Endothelial cell of umbilical vein (primary cell): ENCODE results near the gene F5. TPM values are rescaled to one million over a fixed set of nuclear protein-coding genes. Genes with fewer than 3 reads are reported as not detected.

Experiments
- BruUV-seq: library from RNA; stranded (reverse); fragments of 400-500 nt; replicated peaks from 2 replicates; lab custom pipeline; 2021; lab: Mats Ljungman, UMichigan
- CTCF ChIA-PET: fragments of 300-600, 350-600 bp; sonication (Branson Sonifier 250); formaldehyde crosslinking; loops from one replicate; lab custom pipeline; 2021; ENCODE audit warnings: antibody characterized with exemption, inconsistent platforms; lab: Charles Lee
- POLR2A ChIA-PET: fragments of 300-600, 350-600 bp; sonication (Branson Sonifier 250); formaldehyde crosslinking; loops from one replicate; lab custom pipeline; 2021; ENCODE audit warnings: antibody characterized with exemption, inconsistent platforms; lab: Charles Lee
- DNase-seq: peaks from one replicate; pipeline ENCODE4 v3.0.0-alpha.2; 2011; ENCODE audit warnings: low read depth, low spot score
- FAIRE-seq: peaks from 2 replicates; lab custom pipeline; 2011; peaks lifted over from hg19 to GRCh38; lab: Jason Lieb, UNC
- H2AFZ ChIP-seq: 2 replicates; pipeline ENCODE4 v1.6.0; 2012; ENCODE audit warnings: low read depth, low read length, control low read depth, inconsistent platforms
- H3K27ac ChIP-seq: 2 replicates; pipeline ENCODE4 v1.5.1; 2011; ENCODE audit warnings: low read depth, mild to moderate bottlenecking, control low read depth, low read length, moderate library complexity; ENCODE audit not compliant: insufficient read depth
- H3K27me3 ChIP-seq, 2 experiments: 2 replicates each; pipeline versions ENCODE4 v1.6.0 to v1.6.1; 2011; ENCODE audit warnings: low read length in 2 of 2, mixed read lengths in 1 of 2; ENCODE audit not compliant: control insufficient read depth in 2 of 2, insufficient read depth in 2 of 2
- H3K36me3 ChIP-seq, 2 experiments: 2 replicates in 1 of 2; 3 replicates in 1 of 2; pipeline ENCODE4 v1.5.1; 2011; ENCODE audit warnings: low read length in 2 of 2, mild to moderate bottlenecking in 1 of 2, moderate library complexity in 1 of 2; ENCODE audit not compliant: control insufficient read depth in 2 of 2, insufficient read depth in 2 of 2; ENCODE audit errors: extremely low read depth in 1 of 2
- H3K4me1 ChIP-seq: 3 replicates; pipeline ENCODE4 v1.5.1; 2011; ENCODE audit warnings: mild to moderate bottlenecking, low read length; ENCODE audit not compliant: control insufficient read depth, insufficient read depth; ENCODE audit errors: extremely low read depth
- H3K4me2 ChIP-seq: 2 replicates; pipeline ENCODE4 v1.6.1; 2011; ENCODE audit warnings: low read length, control low read depth, mixed read lengths; ENCODE audit not compliant: insufficient read depth
- H3K4me3 ChIP-seq, 3 experiments: fragments of 200-600 bp in 1 of 3; sonication (generic), shearing (Covaris generic) in 1 of 3; replicated peaks in 1 of 3; 2 replicates each; pipeline ENCODE4 v1.5.1; 2011 to 2016; ENCODE audit warnings: control low read depth in 3 of 3, low read length in 3 of 3, mild to moderate bottlenecking in 2 of 3, inconsistent platforms in 1 of 3, low read depth in 1 of 3, moderate library complexity in 1 of 3; ENCODE audit not compliant: insufficient read depth in 1 of 3
- H3K79me2 ChIP-seq: 2 replicates; pipeline ENCODE4 v1.6.0; 2012; ENCODE audit warnings: low read length, inconsistent platforms; ENCODE audit not compliant: control insufficient read depth, insufficient read depth
- H3K9ac ChIP-seq: replicated peaks from 2 replicates; pipeline ENCODE3; 2011; ENCODE audit warnings: low read length, control low read depth; ENCODE audit not compliant: insufficient read depth; ENCODE audit errors: extremely low read depth
- H3K9me1 ChIP-seq: replicated peaks from 3 replicates; pipeline ENCODE4 v1.6.0; 2011; ENCODE audit warnings: mild to moderate bottlenecking, low read length; ENCODE audit not compliant: control insufficient read depth, insufficient read depth; ENCODE audit errors: extremely low read depth
- H3K9me3 ChIP-seq: replicated peaks from 2 replicates; pipeline ENCODE4 v1.5.1; 2012; ENCODE audit warnings: low read length, inconsistent platforms; ENCODE audit not compliant: control insufficient read depth, insufficient read depth
- H4K20me1 ChIP-seq: replicated peaks from 2 replicates; pipeline ENCODE3; 2011; ENCODE audit warnings: mild to moderate bottlenecking, low read length; ENCODE audit not compliant: control insufficient read depth, insufficient read depth; ENCODE audit errors: extremely low read depth
- CTCF ChIP-seq, 2 donors: IDR thresholded peaks; 1 replicate in 1 of 2; 2 replicates in 1 of 2; pipeline ENCODE4 v1.5.1; 2011; ENCODE audit warnings: low read length in 2 of 2, mild to moderate bottlenecking in 2 of 2, moderate library complexity in 2 of 2, control low read depth in 1 of 2, inconsistent platforms in 1 of 2, low read depth in 1 of 2; ENCODE audit not compliant: insufficient read depth in 1 of 2; ENCODE audit errors: extremely low read depth in 1 of 2
- EZH2 ChIP-seq: IDR thresholded peaks from 2 replicates; pipeline ENCODE4 v1.6.1; 2012; ENCODE audit warnings: borderline replicate concordance, low read depth, mild to moderate bottlenecking, moderate library complexity, low read length, inconsistent platforms; ENCODE audit not compliant: severe bottlenecking
- FOS ChIP-seq: IDR thresholded peaks from 2 replicates; pipeline ENCODE4 v1.6.1; 2011; ENCODE audit warnings: mild to moderate bottlenecking, low read length, moderate library complexity, borderline replicate concordance; ENCODE audit not compliant: insufficient read depth
- GATA2 ChIP-seq: IDR thresholded peaks from 2 replicates; pipeline ENCODE4 v1.7.0; 2011; ENCODE audit warnings: low read depth, mild to moderate bottlenecking, moderate library complexity, mixed read lengths, low read length; ENCODE audit not compliant: insufficient read length, insufficient read depth
- JUN ChIP-seq: IDR thresholded peaks from 2 replicates; pipeline ENCODE4 v1.6.1; 2011; ENCODE audit warnings: borderline replicate concordance, low read depth; ENCODE audit not compliant: insufficient read length, insufficient read depth
- MAX ChIP-seq: IDR thresholded peaks from 2 replicates; pipeline ENCODE4 v1.6.1; 2011; ENCODE audit not compliant: insufficient read depth, insufficient read length
- POLR2A ChIP-seq: IDR thresholded peaks from 2 replicates; pipeline ENCODE4 v1.6.1; 2012; ENCODE audit warnings: low read depth, mild to moderate bottlenecking, control low read depth, low read length
- POLR2AphosphoS5 ChIP-seq: IDR thresholded peaks from 2 replicates; pipeline ENCODE4 v1.6.1; 2012; ENCODE audit warnings: low read depth, mild to moderate bottlenecking, control low read depth, low read length, moderate library complexity; ENCODE audit not compliant: insufficient read depth
- dilution Hi-C: fragments of 300-500 bp; cut with MboI; formaldehyde crosslinking; loops from one replicate; pipeline ENCODE4 v1.15.0; 2019; ENCODE audit warnings: low sequenced_read_pairs; ENCODE audit not compliant: extremely low pct_ligation_motif_present
- intact Hi-C: fragments of 100-400 bp; cut with micrococcal nuclease; formaldehyde crosslinking; loops from one replicate; pipeline ENCODE4 v1.10.0; 2022
- polyA plus RNA-seq, 4 experiments: library from polyadenylated mRNA; depleted of rRNA in 3 of 4; stranded (reverse) in 3 of 4; unstranded in 1 of 4; fragments of >200 nt; gene quantifications; 2 replicates each; pipeline versions ENCODE4 v1.2.1 to v1.2.3, GENCODE V29; 2011 to 2012; ENCODE audit warnings: missing spikeins in 1 of 4
- total RNA-seq: library from RNA; stranded (reverse); gene quantifications from 2 replicates; pipeline ENCODE4 v1.2.3, GENCODE V29; 2021

Gene F5
- total and polyA plus RNA-seq, 2 donors (not counting 3 experiments of a cell fraction or from before 2014, with no cell fraction given), result not detected

- FAIRE-seq, result no peak
- Histone ChIP-seq H3K79me2 (no peaks in the 10 kb centered on the region), H3K9me1 (no peaks in the 10 kb centered on the region), H3K27ac (no peak overlapping the region), H3K9ac (no peak overlapping the region), H3K9me3 (no peaks in the 10 kb centered on the region), H2AFZ (no peak overlapping the region), H3K36me3 (no peaks in the 10 kb centered on the region), H3K4me2 (no peak overlapping the region), H3K4me1 (no peaks in the 10 kb centered on the region), H3K4me3 (no peak overlapping the region), H4K20me1 (no peaks in the 10 kb centered on the region), H3K27me3 (no peaks in the 10 kb centered on the region)
- TF ChIP-seq POLR2A, result no peak
- no peak for TF ChIP-seq GATA2
- no peak for TF ChIP-seq MAX
- TF ChIP-seq EZH2, result no peak
- TF ChIP-seq CTCF (IDR thresholded peaks at IDR 0.05; ENCODE audit: extremely low read depth in 1 of 2, insufficient read depth in 1 of 2, low read depth in 1 of 2, low read length in 2 of 2), result no peak
- TF ChIP-seq FOS, result no peak
- TF ChIP-seq POLR2AphosphoS5, result no peak
- TF ChIP-seq JUN, result no peak
- intact Hi-C loops (no loop called here), dilution Hi-C loops (no loop called here)
- ChIA-PET POLR2A (no interaction called here), CTCF (interaction anchor here (0.8 kb wide), 1 partner anchor 927 kb away, joined by 4 read pairs; no protein-coding TSS in a partner anchor)
- DNase-seq, result no peak
- no TSS peak for BruUV-seq
These were observed 55.8 kb downstream of the F5 start for GRCh38 chr1:169530448-169530847.
